ENCODE results near the gene SOX6. TPM values are rescaled to one million over a fixed set of nuclear protein-coding genes. Genes with fewer than 3 reads are reported as not detected.
"Not testable (repeated sequence)": the region's sequence is repeated elsewhere in the genome, so short reads cannot be mapped to it uniquely, and the experiment has no call there.

Gene SOX6
- total RNA-seq, 2 donors from 2014 or later = 13.6 to 19.8 TPM

DNA sequence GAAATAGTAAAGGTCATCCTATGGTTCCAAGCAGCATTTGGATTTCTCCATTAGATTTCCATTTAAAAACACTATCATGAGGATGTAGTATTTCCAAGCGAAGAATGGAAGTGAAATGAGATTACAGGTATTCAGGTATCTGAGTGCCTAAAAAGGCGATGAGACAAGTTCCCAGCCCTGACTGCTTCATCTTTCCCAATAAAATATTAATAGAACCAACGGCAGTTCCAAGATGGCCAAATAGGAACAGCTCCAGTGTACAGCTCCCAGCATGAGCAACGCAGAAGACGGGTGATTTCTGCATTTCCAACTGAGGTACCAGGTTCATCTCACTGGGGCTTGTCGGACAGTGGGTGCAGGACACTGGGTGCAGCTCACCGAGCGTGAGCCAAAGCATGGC, 215.2 kb downstream of the SOX6 start:
- intact Hi-C loops (cut with DNase I); ATAC-seq; DNase-seq: not testable (repeated sequence)

- DNase-seq (no peak), ATAC-seq (no peak)
- intact Hi-C loops (cut with DNase I) = no loop called here
These were observed 219.5 kb downstream of the SOX6 start for GRCh38 chr11:16136792-16137390.

DNA sequence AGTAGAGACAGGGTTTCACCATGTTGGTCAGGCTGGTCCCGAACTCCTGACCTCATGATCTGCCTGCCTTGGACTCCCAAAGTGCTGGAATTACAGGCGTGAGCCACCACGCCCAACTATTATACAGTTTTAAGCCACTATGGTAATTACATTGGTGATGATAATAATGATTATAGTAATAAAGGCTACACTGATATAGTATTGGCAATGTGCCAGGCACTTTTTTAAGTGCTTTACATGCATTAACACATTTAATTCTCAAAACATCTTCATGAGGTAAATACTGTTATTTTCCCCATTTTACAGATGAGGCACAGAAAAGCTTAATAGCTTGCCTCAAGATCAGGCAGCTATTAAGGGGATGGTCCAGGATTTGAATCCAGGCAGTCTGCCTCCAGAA, 222.5 kb downstream of the SOX6 start:
- no peak for ATAC-seq
- no peak for DNase-seq
- intact Hi-C loops (cut with DNase I) = no loop called here

- intact Hi-C loops (cut with DNase I) = no loop called here
- DNase-seq = no peak
- ATAC-seq = no peak
These were observed 228.6 kb downstream of the SOX6 start for GRCh38 chr11:16127732-16128131.

DNA sequence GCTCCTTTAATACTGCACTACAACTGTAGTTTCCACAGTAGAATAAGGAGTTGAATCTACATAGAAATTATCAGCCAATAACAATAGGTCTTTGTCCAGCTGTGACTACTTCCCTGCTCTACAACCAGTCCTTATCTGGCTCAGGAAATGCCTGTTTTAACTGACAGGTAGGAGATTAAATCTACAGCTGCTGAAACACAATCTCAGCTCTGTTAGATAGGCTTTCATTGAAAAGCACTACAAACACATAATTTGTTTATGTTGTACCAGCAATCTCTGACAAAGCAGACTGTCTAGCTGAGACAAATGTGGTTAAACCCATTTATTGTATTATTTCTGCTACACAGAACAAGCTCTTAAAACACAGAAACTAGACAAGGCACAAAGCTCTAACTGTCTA, 230.0 kb downstream of the SOX6 start:
- intact Hi-C loops (cut with DNase I) = no loop called here
- DNase-seq (no peak), ATAC-seq (peak in 1 of 2 donors; percentile 49)

- intact Hi-C loops (cut with DNase I) = no loop called here
- DNase-seq = no peak
- ATAC-seq = no peak
These were observed 230.6 kb downstream of the SOX6 start for GRCh38 chr11:16125796-16126195.

DNA sequence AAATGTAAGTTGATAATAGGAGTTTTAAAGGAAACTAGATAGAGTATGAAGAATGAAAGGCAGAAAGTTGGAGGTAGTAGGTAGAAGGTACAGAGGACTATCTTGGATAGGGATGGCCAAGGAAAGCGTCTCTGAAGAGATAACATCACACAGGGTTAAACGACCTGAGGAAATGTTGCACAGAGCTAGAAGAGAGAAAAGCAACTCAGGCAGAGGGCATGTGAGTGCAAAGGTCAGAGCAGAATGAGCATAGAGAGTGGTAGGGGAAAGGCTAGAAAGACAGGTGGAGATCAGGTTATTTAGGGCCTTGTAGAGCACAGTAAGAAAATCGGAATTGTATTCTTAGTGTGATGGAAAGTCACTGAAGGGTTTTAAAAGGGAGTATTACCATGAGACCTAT, 232.0 kb downstream of the SOX6 start:
- ATAC-seq = no peak
- intact Hi-C loops (cut with DNase I) = no loop called here
- no peak for DNase-seq

DNA sequence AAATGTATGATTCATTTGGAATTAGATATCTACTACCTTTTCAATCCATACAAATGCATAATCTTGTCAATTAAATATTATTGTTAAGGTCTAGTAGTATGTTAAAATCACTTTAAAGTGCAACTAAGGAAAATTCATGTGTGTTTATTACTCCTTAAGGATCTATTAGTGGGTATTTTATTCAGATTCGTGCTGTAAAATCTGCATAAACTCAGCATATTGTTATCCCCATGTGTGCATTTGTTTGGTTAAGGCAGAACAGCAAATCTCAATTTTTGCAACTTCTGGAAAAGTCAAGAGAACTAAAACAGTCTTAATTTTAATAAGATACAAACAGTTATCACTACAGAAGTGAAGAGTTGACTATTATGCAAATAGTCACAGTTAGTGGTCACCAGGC, 234.5 kb downstream of the SOX6 start:
- intact Hi-C loops (cut with DNase I) = no loop called here
- DNase-seq (no peak), ATAC-seq (no peak)

DNA sequence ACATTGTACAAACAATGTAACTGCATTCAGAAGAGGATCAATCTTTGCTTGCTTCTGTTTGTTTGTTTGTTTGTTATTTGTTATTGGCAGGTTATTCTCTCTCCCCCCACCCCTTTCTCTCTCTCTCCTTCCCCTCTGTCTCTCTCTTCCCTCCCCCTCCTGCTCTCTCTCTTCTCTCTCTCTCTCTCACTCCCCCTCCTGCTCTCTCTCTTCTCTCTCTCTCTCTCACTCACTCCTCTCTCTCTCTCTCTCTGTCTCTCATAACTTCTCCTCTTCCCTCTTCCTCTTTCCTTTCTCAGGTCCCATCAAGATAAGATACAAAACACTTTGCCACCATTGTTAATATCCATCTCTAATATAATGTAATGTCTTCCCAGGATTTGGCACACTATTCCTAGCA, 236.3 kb downstream of the SOX6 start:
- intact Hi-C loops (cut with DNase I) = no loop called here
- ATAC-seq (no peak), DNase-seq (no peak)

DNA sequence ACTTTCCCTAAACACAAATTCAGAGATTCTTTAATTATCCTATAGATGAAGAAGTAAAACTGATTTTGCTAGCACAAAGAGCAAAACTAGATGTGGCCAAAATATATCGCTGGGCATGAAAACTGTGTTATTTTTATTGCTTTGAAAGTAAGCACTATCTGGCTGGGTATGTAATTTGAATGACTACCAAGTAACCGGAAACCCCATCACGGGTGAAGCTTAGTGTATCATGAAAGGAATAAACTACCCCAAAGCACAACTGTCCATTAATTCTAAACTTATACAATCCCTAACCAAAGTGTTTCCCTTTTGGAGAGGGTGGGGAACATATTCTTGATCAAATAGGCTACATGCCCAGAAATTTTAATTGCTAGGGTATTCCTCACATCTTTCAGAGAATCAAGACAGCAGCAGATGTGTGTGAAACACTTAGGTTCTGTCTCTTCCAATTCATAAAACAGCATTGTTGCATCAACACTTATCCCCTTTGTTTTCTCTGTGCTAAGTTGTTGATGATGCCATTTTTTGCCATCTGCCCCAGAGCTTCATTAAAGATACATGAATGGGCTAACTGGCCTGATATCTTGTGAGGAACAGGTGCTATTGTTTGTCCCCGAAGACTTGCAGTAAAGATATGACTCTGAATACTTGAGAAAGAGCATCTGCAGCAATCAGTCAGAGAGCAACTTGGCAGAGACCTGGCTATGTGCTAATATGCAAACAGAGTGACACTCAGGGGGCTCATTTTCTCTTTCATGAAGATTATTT, 238.2 kb downstream of the SOX6 start:
- intact Hi-C loops (cut with DNase I) = no loop called here
- ATAC-seq (peak in 1 of 2 donors; percentile 21), DNase-seq (no peak)

DNA sequence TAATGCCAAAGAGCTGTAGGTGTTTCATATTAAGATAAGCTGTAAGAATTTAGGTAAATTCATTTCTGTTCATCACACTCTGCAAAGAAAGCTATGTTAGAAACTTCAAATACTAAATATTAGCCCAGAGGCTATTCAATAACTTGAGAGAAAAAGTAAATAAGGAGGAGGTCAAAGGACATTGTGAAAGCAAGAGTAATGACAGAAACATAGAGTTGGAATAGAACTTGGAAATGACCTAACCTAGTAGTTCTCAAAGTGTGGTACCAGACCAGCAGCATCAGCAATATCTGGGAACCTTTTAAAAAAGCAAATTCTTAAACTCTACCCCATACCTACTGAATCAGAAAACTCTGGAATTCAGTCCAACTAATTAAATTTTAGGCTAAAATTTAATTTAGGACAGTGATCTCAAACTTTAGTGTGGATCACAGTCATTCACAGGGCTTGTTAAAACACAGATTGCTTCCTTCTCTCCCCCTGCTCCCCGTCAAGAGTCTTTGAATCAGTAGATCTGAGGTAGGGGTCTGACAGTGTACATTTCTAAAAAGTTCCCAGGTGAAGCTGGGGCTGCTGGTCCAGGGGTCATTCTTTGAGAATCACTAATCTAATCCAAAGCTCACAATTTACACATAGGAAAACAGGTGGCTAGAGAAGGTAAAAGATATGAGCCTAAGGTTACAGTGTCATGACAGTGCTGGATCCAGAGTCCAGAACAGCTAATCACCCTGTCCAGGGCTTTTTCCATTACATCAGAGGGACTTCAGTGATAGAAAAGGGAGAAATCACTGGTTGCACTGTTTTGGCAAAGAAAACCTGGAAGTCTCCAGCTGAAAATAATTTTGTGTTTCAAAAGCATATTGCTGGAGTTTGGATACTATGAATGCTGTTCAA, 241.1 kb downstream of the SOX6 start:
- ATAC-seq (peak; percentile 56 to 78), DNase-seq (no peak)
- intact Hi-C loops (cut with DNase I) = no loop called here

DNA sequence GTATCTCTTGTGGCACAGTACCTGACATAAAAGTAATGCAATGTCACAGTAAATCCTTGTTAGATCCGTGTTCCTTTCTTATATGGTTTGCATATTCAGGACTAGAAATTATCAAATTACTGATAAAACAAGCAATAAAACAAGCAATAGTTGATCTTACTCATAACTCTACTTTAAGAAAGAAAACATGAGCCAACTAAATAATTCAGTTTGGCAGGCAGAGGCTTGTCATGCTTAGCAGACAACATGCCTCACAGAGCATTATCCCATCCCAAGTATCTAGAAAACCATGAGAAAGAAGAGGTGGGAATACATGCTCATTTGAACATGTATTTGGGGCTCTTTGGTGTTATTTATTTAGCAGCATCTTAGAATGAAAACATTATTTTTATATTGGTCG, 241.9 kb downstream of the SOX6 start:
- intact Hi-C loops (cut with DNase I) = no loop called here
- ATAC-seq (no peak), DNase-seq (no peak)

DNA sequence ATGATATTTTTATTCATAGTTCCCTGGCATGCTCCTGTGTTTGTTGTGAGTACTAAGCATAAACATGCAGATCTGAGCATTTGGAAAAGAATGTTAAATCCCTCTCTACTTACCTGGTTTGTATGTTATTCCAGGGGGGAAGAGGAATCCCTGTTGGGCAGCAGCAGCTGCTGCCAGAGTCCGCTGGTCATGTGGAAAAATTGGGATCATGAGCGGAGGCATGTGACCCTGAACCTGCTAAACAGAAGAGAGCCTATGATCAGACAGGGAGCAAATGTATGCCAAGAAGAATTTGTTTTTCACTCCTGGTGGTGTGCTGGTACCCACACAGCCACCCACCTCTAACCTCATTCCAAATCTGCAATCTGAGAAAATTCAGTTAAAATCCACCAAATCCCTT, 244.7 kb downstream of the SOX6 start:
- intact Hi-C loops (cut with DNase I) = no loop called here
- DNase-seq (no peak), ATAC-seq (no peak)

- ATAC-seq = no peak
- intact Hi-C loops (cut with DNase I) = no loop called here
- no peak for DNase-seq
These were observed 245.5 kb downstream of the SOX6 start for GRCh38 chr11:16110886-16111285.

GRCh38 chr11:16099343-16099900, 256.9 kb downstream of the SOX6 start:
- DNase-seq (no peak), ATAC-seq (peak in 1 of 2 donors; percentile 57)
- intact Hi-C loops (cut with DNase I) = no loop called here

GRCh38 chr11:16098526-16099205, 257.7 kb downstream of the SOX6 start:
- DNase-seq (no peak), ATAC-seq (no peak)
- intact Hi-C loops (cut with DNase I) = no loop called here

DNA sequence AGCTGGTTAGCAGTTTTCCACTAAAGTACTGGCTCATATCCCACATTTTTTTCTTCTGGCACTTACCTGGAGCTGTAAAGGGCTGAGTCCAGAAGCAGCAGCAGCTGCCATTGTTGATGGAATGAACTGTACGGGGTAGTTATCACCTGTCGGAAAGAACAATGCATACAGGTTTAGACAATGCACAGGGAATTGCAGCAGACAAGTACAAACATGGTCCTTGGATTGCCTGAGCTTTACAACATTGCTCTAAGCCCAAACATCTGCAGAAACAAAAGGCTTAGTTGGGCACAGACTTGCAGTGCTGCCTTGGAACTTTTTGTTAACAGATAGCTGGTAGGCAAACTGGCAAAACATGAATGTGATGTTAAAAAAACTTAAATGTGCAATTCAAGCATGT, 258.8 kb downstream of the SOX6 start:
- intact Hi-C loops (cut with DNase I) = no loop called here
- DNase-seq = no peak
- no peak for ATAC-seq

GRCh38 chr11:16096336-16096735, 260.0 kb downstream of the SOX6 start:
- intact Hi-C loops (cut with DNase I) = no loop called here
- ATAC-seq = no peak
- DNase-seq = no peak

DNA sequence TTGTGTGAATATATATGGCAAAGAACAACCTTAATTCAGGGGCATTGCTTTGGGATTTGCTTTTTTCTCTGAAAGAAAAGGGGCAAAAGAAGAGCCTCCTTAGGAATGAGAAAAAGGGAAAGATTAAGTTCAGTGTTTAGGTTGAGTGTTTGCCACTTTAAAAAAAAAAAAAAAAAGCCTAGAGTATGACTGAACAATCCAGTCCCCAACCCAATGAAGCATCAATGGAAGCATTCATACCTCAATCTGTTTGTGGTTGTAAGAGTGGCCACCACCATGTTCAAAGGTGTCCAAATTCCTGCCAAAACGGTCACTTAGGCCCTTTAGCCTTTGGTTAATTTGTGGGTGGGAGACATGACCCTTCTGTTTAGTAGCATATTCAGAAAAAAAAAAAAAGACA, 260.6 kb downstream of the SOX6 start:
- DNase-seq (no peak), ATAC-seq (no peak)
- intact Hi-C loops (cut with DNase I) = no loop called here

Data from left cardiac atrium (tissue), 4 donors.